Skeletal muscle satellite cell (primary cell): ENCODE measurements around the gene ITGA2B.

ENCODE experiments used
- H3K27me3 ChIP-seq: 2 replicates; pipeline ENCODE4 v1.7.0; 2013; ENCODE audit warnings: low read length; ENCODE audit not compliant: control insufficient read depth, insufficient read depth
- H3K36me3 ChIP-seq: 2 replicates; pipeline ENCODE4 v1.7.0; 2013; ENCODE audit warnings: mild to moderate bottlenecking, control low read depth, low read length; ENCODE audit not compliant: insufficient read depth
- H3K4me1 ChIP-seq: 2 replicates; pipeline ENCODE4 v1.7.0; 2013; ENCODE audit warnings: low read length; ENCODE audit not compliant: control insufficient read depth, insufficient read depth
- H3K4me2 ChIP-seq: 2 replicates; pipeline ENCODE4 v1.7.0; 2013; ENCODE audit warnings: mild to moderate bottlenecking, low read length
- H3K4me3 ChIP-seq: 2 replicates; pipeline ENCODE4 v1.7.0; 2013; ENCODE audit warnings: low read length
- H3K9ac ChIP-seq: 2 replicates; pipeline ENCODE4 v1.7.0; 2013; ENCODE audit warnings: mild to moderate bottlenecking, low read depth, low read length, moderate library complexity
- H3K9me3 ChIP-seq: replicated peaks from 2 replicates; pipeline ENCODE4 v1.7.0; 2013; ENCODE audit warnings: mild to moderate bottlenecking, control low read depth, low read length

Gene ITGA2B

DNA sequence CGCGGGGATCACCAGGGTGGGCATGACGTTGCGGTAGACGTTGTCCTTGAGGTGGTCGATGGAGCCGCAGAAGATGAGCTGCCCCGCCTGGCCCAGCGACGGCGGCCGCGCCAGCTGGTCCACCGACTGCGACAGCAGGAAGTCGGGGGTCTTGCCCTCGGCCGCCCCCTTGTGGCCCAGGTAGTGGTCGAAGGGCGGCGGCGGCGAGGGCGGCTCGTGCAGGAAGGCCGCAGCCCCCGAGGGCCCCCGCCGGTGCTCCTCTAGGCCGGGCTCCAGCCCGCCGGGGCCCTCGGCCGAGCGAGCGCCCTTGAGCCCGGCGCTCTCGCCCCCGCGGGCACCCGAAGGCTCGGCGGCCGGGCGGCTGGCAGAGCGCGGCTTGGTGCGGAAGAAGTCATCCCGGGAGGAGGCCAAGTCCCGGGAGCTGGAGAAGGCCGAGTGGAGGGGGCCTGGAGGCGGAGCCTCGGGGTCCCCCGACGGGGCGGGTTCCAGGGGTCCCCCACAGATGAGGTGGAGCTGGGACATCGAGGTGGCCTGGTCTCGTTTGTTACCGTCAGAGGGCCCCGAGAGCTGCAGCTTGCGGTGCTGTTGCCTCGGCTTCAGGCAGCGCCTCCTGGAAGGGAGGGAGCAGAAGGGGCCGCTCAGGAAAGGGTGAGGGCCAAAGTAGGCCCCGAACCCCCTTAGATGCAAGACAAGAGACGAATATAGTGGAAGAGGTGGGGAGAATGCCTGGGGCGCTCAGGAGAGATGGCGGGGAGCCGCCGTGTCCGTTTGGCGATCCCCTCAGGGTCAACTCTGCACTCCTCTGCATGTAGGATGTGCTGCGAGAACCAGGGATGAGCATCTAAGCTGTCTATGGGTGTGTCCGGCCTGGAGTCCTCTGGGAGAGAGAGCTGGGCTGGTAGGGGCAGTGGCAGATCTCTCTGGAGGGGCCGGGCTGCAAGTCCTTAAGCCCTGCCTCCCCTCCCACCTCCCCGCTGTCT is 34.6 kb downstream of the ITGA2B start:
- Histone ChIP-seq H3K36me3 (peaks cover 20% of the 10 kb centered on the region), H3K9me3 (no peaks in the 10 kb centered on the region), H3K9ac (no peak overlapping the region), H3K4me1 (no peaks in the 10 kb centered on the region), H3K27me3 (no peaks in the 10 kb centered on the region), H3K4me2 (no peak overlapping the region), H3K4me3 (no peak overlapping the region)

DNA sequence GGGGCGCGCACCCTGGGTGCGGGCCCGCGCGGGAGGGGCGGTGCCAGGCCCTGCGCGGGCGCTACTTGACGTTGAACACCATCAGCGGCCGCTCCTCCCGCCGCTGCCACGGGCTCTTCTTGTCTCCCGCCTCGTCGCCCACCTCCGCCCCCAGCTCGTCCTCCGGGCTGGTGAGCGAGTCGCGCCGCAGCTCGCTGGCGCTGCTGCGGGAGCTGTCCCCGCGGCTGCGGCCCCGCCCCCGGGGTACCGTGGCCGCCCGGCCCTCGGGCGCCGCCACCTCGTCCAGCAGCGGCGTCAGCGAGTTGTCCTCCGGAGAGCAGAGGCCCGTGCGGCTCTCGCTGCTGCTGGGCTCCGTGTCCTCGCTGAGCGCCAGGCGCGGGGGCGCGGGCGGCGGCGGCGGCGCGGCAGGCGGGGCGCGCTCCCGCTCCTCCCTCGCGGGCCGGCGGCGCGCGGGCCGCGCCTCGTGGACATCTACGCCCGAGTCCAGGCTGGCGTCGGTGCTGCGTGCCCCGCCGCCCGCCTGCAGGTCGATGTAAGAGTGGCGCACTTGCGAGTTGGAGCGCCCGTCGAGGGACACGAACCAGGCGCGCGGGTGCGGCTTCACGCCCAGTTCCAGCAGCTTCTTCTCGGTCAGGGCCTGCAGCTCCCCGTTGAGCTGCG is 35.6 kb downstream of the ITGA2B start:
- no peaks in the 10 kb centered on the region for H3K9me3 ChIP-seq
- H3K4me2 ChIP-seq, result no peak overlapping the region
- no peak overlapping the region for H3K4me3 ChIP-seq
- H3K4me1 ChIP-seq, result no peaks in the 10 kb centered on the region
- no peaks in the 10 kb centered on the region for H3K27me3 ChIP-seq
- H3K9ac ChIP-seq, result no peak overlapping the region
- peaks cover 20% of the 10 kb centered on the region for H3K36me3 ChIP-seq

DNA sequence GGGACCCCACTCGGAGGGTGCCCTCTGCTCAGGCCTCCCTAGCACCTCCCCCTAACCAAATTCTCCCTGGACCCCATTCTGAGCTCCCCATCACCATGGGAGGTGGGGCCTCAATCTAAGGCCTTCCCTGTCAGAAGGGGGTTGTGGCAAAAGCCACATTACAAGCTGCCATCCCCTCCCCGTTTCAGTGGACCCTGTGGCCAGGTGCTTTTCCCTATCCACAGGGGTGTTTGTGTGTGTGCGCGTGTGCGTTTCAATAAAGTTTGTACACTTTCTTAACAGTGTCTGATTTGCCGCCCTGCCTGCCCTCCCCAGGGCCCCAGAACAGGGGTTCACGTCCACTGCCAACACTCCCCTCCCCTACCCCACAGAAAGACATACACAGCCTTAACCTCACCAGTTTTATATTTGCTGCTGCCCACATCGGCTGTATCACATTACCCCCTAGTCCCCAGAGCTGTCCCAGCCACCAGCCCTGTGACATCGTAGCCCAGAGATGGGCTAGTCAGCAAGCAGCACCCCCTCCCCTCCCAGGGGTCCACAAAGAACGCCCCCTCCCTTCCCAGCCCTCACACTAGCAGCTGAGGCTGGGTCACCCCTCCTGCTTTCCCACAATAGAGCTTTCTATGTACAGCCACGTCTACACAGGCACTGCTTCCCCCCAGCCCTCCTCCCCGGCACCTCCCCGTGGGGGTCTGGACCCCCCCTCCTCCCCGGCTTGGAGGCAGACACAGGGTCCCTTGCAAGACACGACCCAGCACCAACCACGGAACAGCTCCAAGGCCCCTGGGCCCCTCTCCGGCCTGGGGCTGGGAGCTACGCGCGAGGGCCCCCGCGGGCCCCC is 36.4 kb downstream of the ITGA2B start:
- Histone ChIP-seq H3K4me2 (no peak overlapping the region), H3K9ac (no peak overlapping the region), H3K4me1 (peaks cover under 1% of the 10 kb centered on the region), H3K9me3 (no peaks in the 10 kb centered on the region), H3K4me3 (no peak overlapping the region), H3K27me3 (no peaks in the 10 kb centered on the region), H3K36me3 (peaks cover 20% of the 10 kb centered on the region)

- Histone ChIP-seq H3K4me2 (no peak overlapping the region), H3K36me3 (peaks cover 20% of the 10 kb centered on the region), H3K4me1 (peaks cover 4% of the 10 kb centered on the region), H3K9me3 (no peaks in the 10 kb centered on the region), H3K27me3 (no peaks in the 10 kb centered on the region), H3K9ac (no peak overlapping the region), H3K4me3 (no peak overlapping the region)
Measured at GRCh38 chr17:44351961-44352827, 37.3 kb downstream of the ITGA2B start.

DNA sequence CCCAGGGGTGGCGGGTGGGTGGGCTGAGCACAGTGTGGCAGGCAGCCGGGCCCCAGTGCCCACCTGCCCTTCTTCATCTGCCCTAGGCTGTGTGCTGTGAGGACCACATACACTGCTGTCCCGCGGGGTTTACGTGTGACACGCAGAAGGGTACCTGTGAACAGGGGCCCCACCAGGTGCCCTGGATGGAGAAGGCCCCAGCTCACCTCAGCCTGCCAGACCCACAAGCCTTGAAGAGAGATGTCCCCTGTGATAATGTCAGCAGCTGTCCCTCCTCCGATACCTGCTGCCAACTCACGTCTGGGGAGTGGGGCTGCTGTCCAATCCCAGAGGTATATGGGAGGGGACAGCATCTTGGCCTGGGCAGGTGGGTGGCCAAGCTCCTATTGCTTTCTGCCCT is 38.0 kb downstream of the ITGA2B start:
- H3K36me3 ChIP-seq, result peaks cover 20% of the 10 kb centered on the region

DNA sequence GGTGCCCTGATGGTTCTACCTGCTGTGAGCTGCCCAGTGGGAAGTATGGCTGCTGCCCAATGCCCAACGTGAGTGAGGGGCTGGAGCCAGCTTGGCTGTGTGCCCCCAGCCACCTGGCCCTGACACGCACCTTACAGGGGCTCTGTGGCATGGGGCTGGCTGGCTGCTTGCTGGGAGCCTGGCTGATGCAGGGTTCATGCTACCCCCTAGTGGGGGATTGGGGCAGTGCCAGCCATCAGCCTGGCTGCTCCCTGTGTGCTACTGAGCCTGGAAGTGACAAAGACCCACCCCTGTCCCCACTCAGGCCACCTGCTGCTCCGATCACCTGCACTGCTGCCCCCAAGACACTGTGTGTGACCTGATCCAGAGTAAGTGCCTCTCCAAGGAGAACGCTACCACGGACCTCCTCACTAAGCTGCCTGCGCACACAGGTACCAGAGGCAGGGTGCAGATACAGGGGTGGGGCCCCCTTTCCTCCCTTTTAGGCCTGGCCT is 38.7 kb downstream of the ITGA2B start:
- Histone ChIP-seq H3K36me3 (peaks cover 20% of the 10 kb centered on the region), H3K4me3 (no peak overlapping the region), H3K9ac (no peak overlapping the region), H3K4me1 (peaks cover 9% of the 10 kb centered on the region), H3K27me3 (no peaks in the 10 kb centered on the region), H3K4me2 (no peak overlapping the region), H3K9me3 (no peaks in the 10 kb centered on the region)

More for the DNA sequence above, 38.0 kb downstream of the ITGA2B start:
- Histone ChIP-seq H3K4me2 (no peak overlapping the region), H3K4me1 (peaks cover 4% of the 10 kb centered on the region), H3K9ac (no peak overlapping the region), H3K4me3 (no peak overlapping the region), H3K9me3 (no peaks in the 10 kb centered on the region), H3K27me3 (no peaks in the 10 kb centered on the region)

DNA sequence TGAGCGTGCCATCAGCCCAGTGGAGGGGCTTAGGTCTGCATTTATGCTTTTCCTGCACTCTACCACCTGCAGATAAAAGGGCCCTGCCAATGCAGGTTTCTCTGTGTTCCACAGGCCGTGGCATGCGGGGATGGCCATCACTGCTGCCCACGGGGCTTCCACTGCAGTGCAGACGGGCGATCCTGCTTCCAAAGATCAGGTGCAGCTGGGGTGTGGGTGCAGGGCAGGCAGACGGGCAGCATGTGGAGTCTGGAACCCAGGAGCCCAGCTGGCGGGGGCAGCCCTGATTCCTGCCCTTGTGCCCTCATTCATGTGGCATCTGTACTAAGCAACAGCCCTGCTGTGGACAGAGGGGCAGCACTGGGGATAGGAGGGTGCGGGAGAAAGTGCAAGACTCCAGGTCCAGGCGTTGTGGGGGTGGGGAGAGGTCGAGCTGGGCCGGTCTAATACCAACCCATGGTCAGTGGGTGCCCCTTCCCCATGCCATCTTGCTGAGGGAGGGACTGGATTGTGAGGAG is 39.8 kb downstream of the ITGA2B start:
- Histone ChIP-seq H3K27me3 (no peaks in the 10 kb centered on the region), H3K9ac (no peak overlapping the region), H3K36me3 (peaks cover 20% of the 10 kb centered on the region), H3K9me3 (no peaks in the 10 kb centered on the region), H3K4me2 (no peak overlapping the region), H3K4me3 (no peak overlapping the region), H3K4me1 (peaks cover 9% of the 10 kb centered on the region)

GRCh38 chr17:44348988-44349364 is 40.5 kb downstream of the ITGA2B start:
- no peak overlapping the region for H3K4me2 ChIP-seq
- no peaks in the 10 kb centered on the region for H3K9me3 ChIP-seq
- no peaks in the 10 kb centered on the region for H3K27me3 ChIP-seq
- peaks cover 12% of the 10 kb centered on the region for H3K4me1 ChIP-seq
- H3K36me3 ChIP-seq, result peaks cover 20% of the 10 kb centered on the region
- H3K4me3 ChIP-seq, result no peak overlapping the region
- H3K9ac ChIP-seq, result no peak overlapping the region

DNA sequence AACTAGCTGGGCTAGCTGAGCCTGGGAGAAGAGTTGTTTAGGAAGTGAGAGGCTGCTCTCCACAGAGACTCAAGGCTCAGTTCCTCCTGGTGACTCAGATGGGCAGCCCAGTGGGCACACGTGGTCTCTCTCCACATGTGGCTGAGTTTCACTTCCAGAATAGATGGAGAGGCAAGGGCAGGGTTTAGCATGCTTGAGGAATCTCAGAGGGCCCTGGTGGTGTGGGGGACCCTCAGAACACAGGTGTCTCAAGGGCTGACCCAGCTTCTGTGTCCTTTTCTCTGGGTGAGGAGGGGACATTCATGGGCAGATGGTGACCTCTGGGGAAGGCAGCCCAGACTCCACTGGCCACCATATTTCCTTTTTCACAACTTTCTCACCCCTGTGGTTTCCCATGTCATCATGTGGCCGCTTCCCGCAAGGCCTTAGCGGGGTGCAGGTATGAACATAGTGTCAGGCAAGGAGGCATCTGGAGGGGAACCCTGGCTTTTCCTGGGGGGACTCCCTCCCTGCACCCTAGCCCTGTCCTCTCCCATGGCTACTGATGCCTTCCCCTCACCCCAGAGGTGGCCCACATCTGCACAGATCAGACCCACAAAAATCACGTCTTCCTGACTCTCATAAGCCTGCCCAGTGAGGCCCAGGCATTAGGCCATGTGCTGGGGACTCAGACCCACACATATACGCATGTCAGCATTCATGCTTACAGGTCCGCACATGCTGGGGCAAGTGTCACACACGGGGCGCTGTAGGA is 41.0 kb downstream of the ITGA2B start:
- H3K4me3 ChIP-seq, result no peak overlapping the region
- H3K4me1 ChIP-seq, result peaks cover 12% of the 10 kb centered on the region
- H3K4me2 ChIP-seq, result no peak overlapping the region
- H3K9me3 ChIP-seq, result no peaks in the 10 kb centered on the region
- H3K36me3 ChIP-seq, result peaks cover 20% of the 10 kb centered on the region
- no peaks in the 10 kb centered on the region for H3K27me3 ChIP-seq
- H3K9ac ChIP-seq, result no peak overlapping the region
